SH-SY5Y (cell line): Measurements from ENCODE around the gene RHBDL1.

Source experiments
- GATA2 ChIP-seq: IDR thresholded peaks from 2 replicates; pipeline ENCODE4 v1.6.1; 2011; ENCODE audit warnings: mild to moderate bottlenecking, low read depth, low read length
- GATA3 ChIP-seq: IDR thresholded peaks from 2 replicates; pipeline ENCODE4 v1.6.1; 2011; ENCODE audit warnings: low read depth, mild to moderate bottlenecking, low read length, moderate library complexity

GRCh38 chr16:648781-649589 is 26.5 kb upstream of the RHBDL1 start, which contains the start of gene WDR90:
- no peak for TF ChIP-seq GATA2
- no peak for TF ChIP-seq GATA3
